Trophoblast cell (in vitro differentiated cells and primary cell): ENCODE measurements around the gene SOCS3.
A peak's percentile ranks its signal among the peaks of the same experiment; 100 is the strongest.

Experiments
- DNase-seq, 2 donors: peaks; one replicate each; pipeline ENCODE4 v3.0.0-alpha.2; 2016
- H2AFZ ChIP-seq: 2 replicates; pipeline ENCODE4 v1.6.1; 2013; ENCODE audit warnings: low read length, moderate library complexity, mild to moderate bottlenecking; ENCODE audit not compliant: insufficient read depth, poor library complexity
- H2AK5ac ChIP-seq: 2 replicates; pipeline ENCODE4 v1.6.1; 2013; ENCODE audit warnings: mild to moderate bottlenecking, low read length
- H2BK120ac ChIP-seq: 2 replicates; pipeline ENCODE4 v1.6.1; 2013; ENCODE audit warnings: low read length, mild to moderate bottlenecking, moderate library complexity; ENCODE audit not compliant: insufficient read depth, poor library complexity
- H2BK12ac ChIP-seq: 2 replicates; pipeline ENCODE4 v1.6.1; 2013; ENCODE audit warnings: mild to moderate bottlenecking, low read length, moderate library complexity
- H2BK5ac ChIP-seq: 2 replicates; pipeline ENCODE4 v1.6.1; 2013; ENCODE audit warnings: low read length, low read depth, moderate library complexity, mild to moderate bottlenecking; ENCODE audit not compliant: poor library complexity
- H3K14ac ChIP-seq: 2 replicates; pipeline ENCODE4 v1.6.1; 2013; ENCODE audit warnings: mild to moderate bottlenecking, low read length
- H3K18ac ChIP-seq: 2 replicates; pipeline ENCODE4 v1.6.1; 2013; ENCODE audit warnings: mild to moderate bottlenecking, low read length
- H3K23ac ChIP-seq: 2 replicates; pipeline ENCODE4 v1.6.1; 2013; ENCODE audit warnings: low read length
- H3K27ac ChIP-seq: 2 replicates; pipeline ENCODE4 v1.5.1; 2013; ENCODE audit warnings: low read depth, mild to moderate bottlenecking, inconsistent platforms, low read length, moderate library complexity
- H3K27me3 ChIP-seq: 2 replicates; pipeline ENCODE4 v1.6.1; 2013; ENCODE audit warnings: inconsistent platforms, mild to moderate bottlenecking, low read length, moderate library complexity; ENCODE audit not compliant: insufficient read depth
- H3K36me3 ChIP-seq, 2 experiments: 1 replicate in 1 of 2; 2 replicates in 1 of 2; pipeline ENCODE4 v1.6.1; 2013; ENCODE audit warnings: low read length in 2 of 2, mild to moderate bottlenecking in 2 of 2, moderate library complexity in 1 of 2; ENCODE audit not compliant: insufficient read depth in 2 of 2, control insufficient read depth in 1 of 2
- H3K4ac ChIP-seq: 2 replicates; pipeline ENCODE4 v1.6.1; 2013; ENCODE audit warnings: low read depth, mild to moderate bottlenecking, low read length, moderate library complexity
- H3K4me1 ChIP-seq, 2 experiments: 1 replicate in 1 of 2; 2 replicates in 1 of 2; pipeline ENCODE4 v1.6.1; 2013; ENCODE audit warnings: low read length in 2 of 2, mild to moderate bottlenecking in 2 of 2, moderate library complexity in 1 of 2; ENCODE audit not compliant: insufficient read depth in 2 of 2, control insufficient read depth in 1 of 2
- H3K4me2 ChIP-seq: 2 replicates; pipeline ENCODE4 v1.6.1; 2013; ENCODE audit warnings: inconsistent platforms, mild to moderate bottlenecking, low read length, moderate library complexity
- H3K4me3 ChIP-seq: 2 replicates; pipeline ENCODE4 v1.5.1; 2013; ENCODE audit warnings: mild to moderate bottlenecking, low read depth, low read length, inconsistent platforms
- H3K79me1 ChIP-seq: one replicate; pipeline ENCODE4 v1.6.1; 2013; ENCODE audit warnings: low read length
- H3K79me2 ChIP-seq: 2 replicates; pipeline ENCODE4 v1.6.1; 2013; ENCODE audit warnings: low read length, mild to moderate bottlenecking; ENCODE audit not compliant: control insufficient read depth, insufficient read depth, poor library complexity
- H3K9ac ChIP-seq: 2 replicates; pipeline ENCODE4 v1.6.1; 2013; ENCODE audit warnings: mild to moderate bottlenecking, low read length
- H3K9me3 ChIP-seq: 2 replicates; pipeline ENCODE4 v1.6.1; 2013; ENCODE audit warnings: low read depth, mild to moderate bottlenecking, control low read depth, inconsistent platforms, low read length; ENCODE audit not compliant: insufficient read depth
- H4K12ac ChIP-seq: 2 replicates; pipeline ENCODE4 v1.6.1; 2013; ENCODE audit warnings: low read depth, mild to moderate bottlenecking, low read length, moderate library complexity
- H4K8ac ChIP-seq: 2 replicates; pipeline ENCODE4 v1.6.1; 2013; ENCODE audit warnings: low read depth, mild to moderate bottlenecking, low read length, moderate library complexity
- H4K91ac ChIP-seq: one replicate; pipeline ENCODE4 v1.6.1; 2013; ENCODE audit warnings: low read depth, mild to moderate bottlenecking, low read length, moderate library complexity
- WGBS: extraction: QIAGEN DNeasy Blood & Tissue Kit; methylation state at CpG from one replicate; pipeline ENCODE4 v1.1.7; 2013; ENCODE audit warnings: missing lambda C conversion rate; ENCODE audit not compliant: insufficient read length, insufficient coverage; ENCODE audit errors: extremely low coverage; 5-methylcytosine and 5-hydroxymethylcytosine counted together

SOCS3 gene

GRCh38 chr17:78406920-78407319 lies 47.0 kb upstream of the SOCS3 start:
- no peak overlapping the region for H3K18ac ChIP-seq
- H4K8ac ChIP-seq: no peak overlapping the region
- no peak overlapping the region for H4K12ac ChIP-seq
- no peak overlapping the region for H2AFZ ChIP-seq
- H2AK5ac ChIP-seq: no peak overlapping the region
- peaks cover 11 to 18% of the 10 kb centered on the region in 2 experiments for H3K4me1 ChIP-seq
- no peak overlapping the region for H3K9ac ChIP-seq
- H3K9me3 ChIP-seq: peaks cover 3% of the 10 kb centered on the region
- peaks cover 41 to 57% of the 10 kb centered on the region in 2 experiments for H3K36me3 ChIP-seq
- H3K79me2 ChIP-seq: peaks cover 14% of the 10 kb centered on the region
- no peak overlapping the region for H3K23ac ChIP-seq
- H3K14ac ChIP-seq: no peak overlapping the region
- DNase-seq: no peak
- H2BK120ac ChIP-seq: no peak overlapping the region
- no peak overlapping the region for H3K4me2 ChIP-seq
- H2BK5ac ChIP-seq: no peak overlapping the region
- no peak overlapping the region for H3K27ac ChIP-seq
- peaks cover 9% of the 10 kb centered on the region for H3K79me1 ChIP-seq
- H3K4me3 ChIP-seq: no peak overlapping the region
- peak overlapping the region; percentile 67 for H3K4ac ChIP-seq
- no peak overlapping the region for H2BK12ac ChIP-seq
- no peak overlapping the region for H4K91ac ChIP-seq
- no peaks in the 10 kb centered on the region for H3K27me3 ChIP-seq
- no CpG with 5 or more reads among the region's 8 CpGs for WGBS

DNA sequence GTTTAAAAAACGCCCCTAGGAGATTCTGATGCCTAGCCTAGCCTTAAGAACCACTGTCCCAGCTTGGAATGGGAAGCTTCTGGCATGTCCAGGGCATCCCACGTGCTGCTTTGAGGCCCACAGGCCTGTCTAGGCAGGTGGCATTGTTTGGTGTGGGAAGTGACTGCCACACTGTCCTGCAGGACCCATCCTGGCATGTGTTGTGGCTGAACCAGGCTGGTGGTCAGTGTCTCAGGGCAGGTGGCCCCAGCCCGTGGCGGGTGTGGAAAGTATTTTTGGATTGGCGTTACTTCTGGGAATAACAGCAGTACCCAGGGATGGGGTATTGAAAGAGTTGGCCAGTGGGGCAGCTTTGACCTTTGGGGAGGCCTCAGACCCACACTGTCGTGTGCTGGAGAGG lies 46.5 kb upstream of the SOCS3 start:
- Histone ChIP-seq H3K36me3 (peaks cover 44 to 62% of the 10 kb centered on the region in 2 experiments), H3K18ac (no peak overlapping the region), H3K4ac (peak overlapping the region; percentile 89), H2AFZ (no peak overlapping the region), H3K23ac (no peak overlapping the region), H2BK12ac (no peak overlapping the region), H2BK5ac (no peak overlapping the region), H2BK120ac (no peak overlapping the region), H3K79me2 (peaks cover 16% of the 10 kb centered on the region), H4K91ac (no peak overlapping the region), H3K27me3 (no peaks in the 10 kb centered on the region), H3K27ac (no peak overlapping the region), H3K4me1 (peaks cover 15 to 21% of the 10 kb centered on the region in 2 experiments), H3K14ac (no peak overlapping the region), H3K79me1 (peaks cover 15% of the 10 kb centered on the region), H2AK5ac (no peak overlapping the region), H3K4me2 (no peak overlapping the region), H4K8ac (no peak overlapping the region), H3K9me3 (peaks cover 3% of the 10 kb centered on the region), H4K12ac (no peak overlapping the region), H3K4me3 (no peak overlapping the region), H3K9ac (no peak overlapping the region)
- DNase-seq: no peak
- WGBS: no CpG with 5 or more reads among the region's 6 CpGs

DNA sequence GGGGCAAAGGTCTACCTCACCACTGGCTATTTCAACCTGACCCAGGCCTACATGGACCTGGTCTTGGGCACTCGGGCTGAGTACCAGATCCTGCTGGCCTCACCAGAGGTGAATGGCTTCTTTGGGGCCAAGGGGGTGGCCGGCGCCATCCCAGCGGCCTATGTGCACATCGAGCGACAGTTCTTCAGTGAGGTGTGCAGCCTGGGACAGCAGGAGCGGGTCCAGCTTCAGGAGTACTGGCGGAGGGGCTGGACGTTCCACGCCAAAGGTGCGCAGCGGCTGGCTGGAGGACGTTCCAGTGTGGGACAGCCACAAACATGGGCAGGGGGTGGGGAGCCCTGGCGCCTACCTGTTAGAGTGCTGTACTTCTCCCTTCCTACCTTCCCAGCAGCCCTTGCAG lies 43.9 kb upstream of the SOCS3 start:
- Histone ChIP-seq H2BK120ac (no peak overlapping the region), H3K27me3 (no peaks in the 10 kb centered on the region), H3K23ac (no peak overlapping the region), H3K36me3 (peaks cover 68 to 79% of the 10 kb centered on the region in 2 experiments), H3K4ac (peak overlapping the region; percentile 41), H2AK5ac (no peak overlapping the region), H3K27ac (no peak overlapping the region), H3K14ac (no peak overlapping the region), H3K4me1 (peaks cover 27 to 34% of the 10 kb centered on the region in 2 experiments), H2AFZ (no peak overlapping the region), H2BK12ac (no peak overlapping the region), H3K79me1 (peaks cover 24% of the 10 kb centered on the region), H4K12ac (no peak overlapping the region), H3K9me3 (peaks cover 3% of the 10 kb centered on the region), H3K18ac (peak overlapping the region; percentile 10), H4K8ac (no peak overlapping the region), H4K91ac (no peak overlapping the region), H3K4me3 (no peak overlapping the region), H3K9ac (no peak overlapping the region), H3K79me2 (peaks cover 14% of the 10 kb centered on the region), H2BK5ac (no peak overlapping the region), H3K4me2 (no peak overlapping the region)
- no CpG with 5 or more reads among the region's 14 CpGs for WGBS
- DNase-seq: no peak

- no CpG with 5 or more reads among the region's 8 CpGs for WGBS
These were observed 42.0 kb upstream of the SOCS3 start for GRCh38 chr17:78401891-78402290.

More at GRCh38 chr17:78401891-78402290, 42.0 kb upstream of the SOCS3 start:
- H4K91ac ChIP-seq: peak overlapping the region; percentile 68
- peak overlapping the region; percentile 65 for H3K14ac ChIP-seq
- H3K27me3 ChIP-seq: no peaks in the 10 kb centered on the region
- peak overlapping the region; percentile 16 for H2AK5ac ChIP-seq
- DNase-seq: no peak
- peak overlapping the region; percentile 33 for H2BK12ac ChIP-seq
- peaks cover 29% of the 10 kb centered on the region for H3K79me1 ChIP-seq
- peaks cover 79 to 81% of the 10 kb centered on the region in 2 experiments for H3K36me3 ChIP-seq
- H3K18ac ChIP-seq: peak overlapping the region; percentile 67
- H3K4ac ChIP-seq: peak overlapping the region; percentile 77
- H4K8ac ChIP-seq: peak overlapping the region; percentile 52
- H3K9ac ChIP-seq: no peak overlapping the region
- H3K9me3 ChIP-seq: peaks cover 3% of the 10 kb centered on the region
- H3K4me3 ChIP-seq: no peak overlapping the region
- H2BK120ac ChIP-seq: peak overlapping the region; percentile 39
- H2BK5ac ChIP-seq: peak overlapping the region; percentile 55
- H3K79me2 ChIP-seq: peaks cover 11% of the 10 kb centered on the region
- no peak overlapping the region for H3K23ac ChIP-seq
- H2AFZ ChIP-seq: no peak overlapping the region
- H4K12ac ChIP-seq: no peak overlapping the region
- H3K4me1 ChIP-seq: peaks cover 41 to 43% of the 10 kb centered on the region in 2 experiments
- peak overlapping the region; percentile 86 for H3K27ac ChIP-seq
- H3K4me2 ChIP-seq: peak overlapping the region; percentile 21
